Memory B cell (primary cell): ENCODE measurements around the gene INTS1.

ENCODE experiments used
- ATAC-seq: fragments of 150-1000 bp; cut with Tn5 transposase; 2 replicates; pipeline ENCODE4 v1.10.0; 2021; ENCODE audit warnings: low read depth, mild to moderate bottlenecking, moderate library complexity
- DNase-seq, 2 donors: peaks; one replicate each; pipeline ENCODE4 v3.0.0; 2022; ENCODE audit warnings: low spot score in 2 of 2
- H3K27ac Mint-ChIP-seq: one replicate; pipeline ENCODE4 v1.8.0; 2022; ENCODE audit warnings: mild to moderate bottlenecking, moderate library complexity, mixed read lengths
- H3K27me3 Mint-ChIP-seq: one replicate; pipeline ENCODE4 v1.8.0; 2022; ENCODE audit warnings: mixed read lengths
- H3K36me3 Mint-ChIP-seq: one replicate; pipeline ENCODE4 v1.8.0; 2022; ENCODE audit warnings: mild to moderate bottlenecking, mixed read lengths
- H3K4me1 Mint-ChIP-seq: one replicate; pipeline ENCODE4 v1.8.0; 2022; ENCODE audit warnings: mixed read lengths
- H3K4me3 Mint-ChIP-seq: one replicate; pipeline ENCODE4 v1.8.0; 2022; ENCODE audit warnings: mild to moderate bottlenecking, moderate library complexity, mixed read lengths
- H3K9me3 Mint-ChIP-seq: one replicate; pipeline ENCODE4 v1.8.0; 2022; ENCODE audit warnings: mixed read lengths

Gene INTS1

GRCh38 chr7:1512781-1513656, 8.8 kb upstream of the INTS1 start:
- peak overlapping the region; percentile 70 for H3K4me3 Mint-ChIP-seq
- H3K27me3 Mint-ChIP-seq, result no peaks in the 10 kb centered on the region
- peaks cover 14% of the 10 kb centered on the region for H3K4me1 Mint-ChIP-seq
- no peaks in the 10 kb centered on the region for H3K9me3 Mint-ChIP-seq
- ATAC-seq (peak; percentile 94), DNase-seq (peak; percentile 45 to 48)
- no peak overlapping the region for H3K27ac Mint-ChIP-seq
- H3K36me3 Mint-ChIP-seq, result no peaks in the 10 kb centered on the region

DNA sequence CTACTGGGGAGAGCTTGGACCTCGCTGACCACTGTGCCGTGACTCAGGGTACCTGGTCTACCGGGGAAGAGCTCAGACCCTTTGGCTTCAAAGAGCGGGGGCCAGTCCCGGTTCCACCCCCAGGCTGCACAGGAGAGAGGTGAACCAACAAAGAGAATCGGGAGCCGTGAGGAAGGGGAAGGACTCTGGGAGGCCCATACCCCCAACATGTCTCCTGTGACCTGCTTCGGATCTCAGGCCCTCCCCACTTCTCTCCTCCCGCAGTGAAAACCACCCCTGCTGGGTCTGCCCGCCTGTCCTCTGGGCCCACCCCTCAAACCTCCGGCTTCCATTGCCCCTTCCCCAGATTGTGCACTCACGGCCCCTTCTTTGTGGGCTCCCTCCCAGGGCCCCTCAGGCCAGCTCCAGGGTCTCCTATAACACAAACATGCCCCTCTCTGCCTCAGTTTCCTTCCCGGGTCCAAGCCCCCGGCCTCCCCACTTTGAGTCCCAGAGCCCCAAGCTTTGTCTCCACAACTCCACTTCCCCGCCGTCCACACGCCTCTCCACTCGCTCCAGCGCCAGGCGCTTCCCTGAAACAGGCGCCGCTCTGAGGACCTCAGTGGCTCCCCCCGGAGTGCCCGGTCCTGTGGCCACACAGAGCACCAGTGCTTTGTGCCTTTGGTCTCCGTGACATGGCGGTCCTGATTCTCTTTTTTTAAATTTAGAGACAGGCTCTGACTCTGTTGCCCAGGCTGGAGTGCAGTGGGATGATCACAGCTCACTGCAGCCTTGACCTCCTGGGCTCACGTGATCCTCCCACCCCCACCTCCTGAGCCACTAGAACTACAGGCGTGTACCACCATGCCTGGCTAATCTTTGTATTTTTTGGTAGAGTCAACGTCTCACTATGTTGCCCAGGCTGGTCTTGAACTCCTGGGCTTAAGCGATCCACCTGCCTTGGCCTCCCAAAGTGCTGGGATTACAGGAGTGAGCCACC, 7.5 kb upstream of the INTS1 start:
- H3K9me3 Mint-ChIP-seq, result no peaks in the 10 kb centered on the region
- DNase-seq, result no peak
- H3K4me1 Mint-ChIP-seq, result peaks cover 18% of the 10 kb centered on the region
- no peak for ATAC-seq
- H3K27ac Mint-ChIP-seq, result no peak overlapping the region
- H3K36me3 Mint-ChIP-seq, result no peaks in the 10 kb centered on the region
- H3K27me3 Mint-ChIP-seq, result no peaks in the 10 kb centered on the region
- peak overlapping the region; percentile 29 for H3K4me3 Mint-ChIP-seq

DNA sequence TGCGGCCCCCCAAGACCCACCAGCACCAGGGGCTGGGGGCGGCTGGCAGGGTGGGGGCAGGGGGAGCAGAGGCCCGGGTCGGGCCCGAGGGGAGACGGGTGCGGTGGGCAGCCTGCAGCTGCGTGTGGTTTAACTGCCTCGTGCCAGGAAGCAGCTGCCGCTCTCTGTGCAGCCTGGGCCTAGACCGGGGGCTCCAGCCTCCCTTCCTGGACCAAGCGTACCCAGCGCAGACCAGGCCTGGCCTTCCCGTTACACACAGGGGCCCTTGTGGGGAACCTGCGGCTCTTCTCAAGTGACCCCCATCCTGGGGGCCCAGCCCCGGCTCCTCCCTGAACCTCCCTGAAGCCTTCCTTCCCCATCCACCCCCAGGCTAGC, 6.6 kb upstream of the INTS1 start:
- Mint-ChIP-seq H3K9me3 (no peaks in the 10 kb centered on the region), H3K36me3 (no peaks in the 10 kb centered on the region), H3K27ac (no peak overlapping the region), H3K4me1 (peaks cover 24% of the 10 kb centered on the region), H3K27me3 (no peaks in the 10 kb centered on the region), H3K4me3 (no peak overlapping the region)
- DNase-seq (no peak), ATAC-seq (no peak)

GRCh38 chr7:1509226-1509625, 5.0 kb upstream of the INTS1 start:
- peaks cover 28% of the 10 kb centered on the region for H3K4me1 Mint-ChIP-seq
- no peaks in the 10 kb centered on the region for H3K36me3 Mint-ChIP-seq
- DNase-seq (no peak), ATAC-seq (no peak)
- no peaks in the 10 kb centered on the region for H3K9me3 Mint-ChIP-seq
- no peak overlapping the region for H3K27ac Mint-ChIP-seq
- no peaks in the 10 kb centered on the region for H3K27me3 Mint-ChIP-seq
- H3K4me3 Mint-ChIP-seq, result no peak overlapping the region

DNA sequence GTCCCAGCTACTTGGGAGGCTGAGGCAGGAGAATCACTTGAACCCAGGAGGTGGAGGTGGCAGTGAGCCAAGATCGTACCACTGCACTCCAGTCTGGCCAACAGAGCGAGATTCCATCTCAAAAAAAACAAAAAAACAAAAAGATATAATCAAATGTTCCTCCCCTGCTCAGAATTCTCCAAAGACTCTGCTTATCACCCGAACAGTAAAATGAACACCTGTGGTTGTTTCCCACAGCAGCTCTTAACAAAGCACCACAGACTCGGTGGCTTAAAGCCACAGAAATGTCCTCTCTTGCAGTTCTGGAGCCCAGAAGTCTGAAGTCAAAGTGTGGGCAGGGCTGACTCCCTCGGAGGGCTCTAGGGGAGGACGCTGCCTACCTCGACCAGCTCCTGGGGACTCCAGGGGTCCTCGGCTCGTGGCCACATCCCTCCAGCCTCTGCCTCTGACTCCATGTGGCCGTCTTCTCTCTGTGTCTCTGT, 4.1 kb upstream of the INTS1 start:
- no peak for ATAC-seq
- Mint-ChIP-seq H3K4me3 (peak overlapping the region; percentile 24), H3K27me3 (no peaks in the 10 kb centered on the region), H3K36me3 (no peaks in the 10 kb centered on the region), H3K9me3 (no peaks in the 10 kb centered on the region), H3K4me1 (peaks cover 28% of the 10 kb centered on the region), H3K27ac (peak overlapping the region; percentile 45)
- DNase-seq, result no peak

DNA sequence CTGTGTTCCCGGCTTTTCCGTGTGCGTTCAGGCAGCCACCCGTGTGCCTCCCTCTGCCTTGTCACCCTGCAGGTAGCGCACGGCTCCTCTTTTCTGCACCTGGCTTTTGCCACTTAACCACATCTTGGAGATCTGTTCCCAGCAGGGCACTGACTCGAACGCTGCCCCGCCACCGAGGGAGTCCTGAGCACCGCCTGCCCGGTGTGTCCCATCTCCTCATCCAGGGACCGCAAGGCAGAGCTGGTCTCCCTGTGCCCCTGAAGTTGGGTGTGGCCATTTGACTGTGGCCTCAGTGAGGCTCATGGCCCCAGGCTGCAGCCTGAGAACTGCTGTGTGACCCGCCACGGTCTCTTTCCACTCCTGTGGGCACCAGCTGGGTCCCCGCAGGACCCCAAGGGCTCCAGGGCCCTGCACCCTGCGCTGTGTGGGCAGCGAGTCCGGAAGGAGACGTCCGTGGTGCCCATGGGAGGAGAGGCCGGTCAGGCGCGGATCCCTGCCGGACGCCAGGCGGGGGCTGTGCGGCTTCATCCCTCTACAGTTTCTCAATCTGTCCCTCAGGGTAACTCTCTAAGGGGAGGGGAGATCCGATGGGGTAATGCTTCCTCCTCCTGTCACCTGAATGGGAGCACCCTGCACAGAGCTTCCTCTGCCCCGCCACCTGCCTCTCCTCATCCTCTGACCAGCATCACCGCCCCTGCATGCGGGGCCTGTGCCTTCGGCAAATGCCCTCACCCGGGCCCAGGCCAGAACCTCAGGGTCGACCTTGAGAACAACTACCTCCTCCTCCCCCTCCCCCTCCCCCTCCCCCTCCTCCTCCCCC, 1.8 kb upstream of the INTS1 start:
- no peaks in the 10 kb centered on the region for H3K9me3 Mint-ChIP-seq
- peaks cover 3% of the 10 kb centered on the region for H3K36me3 Mint-ChIP-seq
- DNase-seq (no peak), ATAC-seq (no peak)
- peak overlapping the region; percentile 32 for H3K27ac Mint-ChIP-seq
- H3K4me3 Mint-ChIP-seq, result peak overlapping the region; percentile 74
- H3K4me1 Mint-ChIP-seq, result peaks cover 24% of the 10 kb centered on the region
- no peaks in the 10 kb centered on the region for H3K27me3 Mint-ChIP-seq

DNA sequence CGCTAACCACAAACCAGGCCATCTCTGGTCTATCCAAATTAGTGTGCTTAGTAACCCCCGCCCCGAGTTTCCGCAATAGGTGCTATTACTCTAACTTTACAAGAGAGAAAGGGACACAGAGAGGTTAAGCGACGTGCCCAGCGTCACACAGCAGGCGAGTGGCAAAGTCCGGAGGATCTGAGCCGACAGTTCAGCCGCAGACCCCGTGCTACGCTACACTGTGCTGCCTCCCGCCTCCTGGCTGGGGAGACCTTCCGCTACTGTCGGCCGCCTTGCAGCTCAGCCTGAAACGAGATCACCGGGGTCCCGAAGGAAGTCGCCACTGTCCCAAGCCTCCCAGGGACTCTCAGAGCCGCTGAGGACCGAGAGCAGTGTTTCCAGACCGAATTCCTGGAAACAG, 799 bp downstream of the INTS1 start:
- H3K4me3 Mint-ChIP-seq, result peak overlapping the region; percentile 85
- H3K36me3 Mint-ChIP-seq, result peaks cover 14% of the 10 kb centered on the region
- H3K27me3 Mint-ChIP-seq, result no peaks in the 10 kb centered on the region
- H3K27ac Mint-ChIP-seq, result no peak overlapping the region
- DNase-seq (no peak), ATAC-seq (no peak)
- H3K9me3 Mint-ChIP-seq, result no peaks in the 10 kb centered on the region
- peaks cover 22% of the 10 kb centered on the region for H3K4me1 Mint-ChIP-seq

- Mint-ChIP-seq H3K4me1 (peaks cover 22% of the 10 kb centered on the region), H3K27me3 (no peaks in the 10 kb centered on the region)
Measured at GRCh38 chr7:1502845-1503244, 1.3 kb downstream of the INTS1 start.

GRCh38 chr7:1501487-1502270, 2.5 kb downstream of the INTS1 start:
- ATAC-seq (no peak), DNase-seq (no peak)
- Mint-ChIP-seq H3K9me3 (no peaks in the 10 kb centered on the region), H3K4me3 (peak overlapping the region; percentile 85), H3K36me3 (peaks cover 14% of the 10 kb centered on the region), H3K4me1 (peaks cover 18% of the 10 kb centered on the region), H3K27me3 (no peaks in the 10 kb centered on the region), H3K27ac (peak overlapping the region; percentile 80)

More at GRCh38 chr7:1502845-1503244, 1.3 kb downstream of the INTS1 start:
- Mint-ChIP-seq H3K27ac (peak overlapping the region; percentile 80), H3K4me3 (peak overlapping the region; percentile 85), H3K9me3 (no peaks in the 10 kb centered on the region), H3K36me3 (peaks cover 14% of the 10 kb centered on the region)
- ATAC-seq, result no peak
- no peak for DNase-seq

DNA sequence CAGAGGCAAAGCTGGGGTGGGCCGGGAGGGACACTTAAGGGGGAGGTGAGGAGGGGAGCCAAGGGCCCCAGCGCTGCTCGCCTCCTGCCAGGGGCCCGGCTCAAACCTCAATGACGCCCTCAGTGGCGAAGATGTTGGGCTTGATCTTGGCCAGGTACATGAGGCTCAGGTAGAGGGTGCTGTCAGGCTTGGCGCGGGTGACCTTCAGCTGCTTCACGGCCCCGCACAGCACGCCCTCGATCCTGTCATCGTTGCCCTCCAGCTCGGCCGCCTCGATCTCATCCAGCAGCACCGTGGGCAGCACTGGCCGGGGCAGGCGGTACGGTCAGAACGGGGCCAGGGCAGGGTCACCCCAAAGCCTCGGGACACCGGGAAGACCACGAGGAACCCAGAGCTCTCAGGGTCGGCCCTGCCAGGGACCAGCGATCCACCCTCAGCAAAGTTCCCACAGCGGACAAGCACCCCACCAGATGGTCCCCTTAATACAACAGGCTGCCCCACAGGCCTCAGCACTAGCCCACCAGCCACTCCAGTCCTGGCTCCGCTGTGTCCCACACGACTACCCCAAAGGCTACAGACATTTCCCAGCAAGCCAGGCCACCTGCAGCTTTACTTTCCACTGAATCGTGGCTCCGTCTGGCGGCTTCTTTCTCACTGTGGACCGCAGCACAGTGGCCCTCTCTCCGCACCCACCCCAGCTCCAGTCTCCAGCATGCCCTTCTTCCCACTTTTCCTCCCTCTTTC, 4.0 kb downstream of the INTS1 start:
- Mint-ChIP-seq H3K9me3 (no peaks in the 10 kb centered on the region), H3K4me3 (no peak overlapping the region), H3K36me3 (peaks cover 16% of the 10 kb centered on the region), H3K27me3 (no peaks in the 10 kb centered on the region), H3K27ac (no peak overlapping the region), H3K4me1 (peaks cover 10% of the 10 kb centered on the region)
- ATAC-seq (no peak), DNase-seq (no peak)

GRCh38 chr7:1499367-1500029, 4.7 kb downstream of the INTS1 start:
- DNase-seq, result no peak
- Mint-ChIP-seq H3K9me3 (no peaks in the 10 kb centered on the region), H3K4me3 (no peak overlapping the region), H3K36me3 (peaks cover 16% of the 10 kb centered on the region), H3K27me3 (no peaks in the 10 kb centered on the region), H3K4me1 (peaks cover 10% of the 10 kb centered on the region), H3K27ac (no peak overlapping the region)
- no peak for ATAC-seq
